NCI-H510A treated with DMSO at 0.1 percent for 48 hours (cell line): ENCODE data around the gene ATF1.
"Not testable (repeated sequence)": the region's sequence is repeated elsewhere in the genome, so short reads cannot be mapped to it uniquely, and the experiment has no call there.

Experiments used
- DNase-seq: peaks from one replicate; lab custom pipeline; 2025; lab: John Stamatoyannopoulos, UW

ATF1 gene

GRCh38 chr12:50753232-50753769, 10.6 kb upstream of the ATF1 start:
- no peak for DNase-seq

- no peak for DNase-seq
These were observed 589 bp downstream of the ATF1 start for GRCh38 chr12:50764286-50765094.

GRCh38 chr12:50765095-50765911, 1.4 kb downstream of the ATF1 start:
- peak; percentile 25 for DNase-seq

GRCh38 chr12:50768391-50768790, 4.5 kb downstream of the ATF1 start:
- no peak for DNase-seq

- DNase-seq = not testable (repeated sequence)
These were observed 4.9 kb downstream of the ATF1 start for GRCh38 chr12:50768813-50769212.

- no peak for DNase-seq
These were observed 7.5 kb downstream of the ATF1 start for GRCh38 chr12:50771409-50771808.

- no peak for DNase-seq
These were observed 8.6 kb downstream of the ATF1 start for GRCh38 chr12:50772470-50772869.

- no peak for DNase-seq
These were observed 9.0 kb downstream of the ATF1 start for GRCh38 chr12:50772877-50773276.

- no peak for DNase-seq
These were observed 11.3 kb downstream of the ATF1 start for GRCh38 chr12:50775251-50775650.

- DNase-seq = no peak
These were observed 13.1 kb downstream of the ATF1 start for GRCh38 chr12:50776749-50777728.

- DNase-seq = no peak
These were observed 15.0 kb downstream of the ATF1 start for GRCh38 chr12:50778663-50779590.

- DNase-seq = no peak
These were observed 16.1 kb downstream of the ATF1 start for GRCh38 chr12:50780013-50780412.

GRCh38 chr12:50784501-50784900, 20.6 kb downstream of the ATF1 start:
- DNase-seq = no peak

- no peak for DNase-seq
These were observed 21.6 kb downstream of the ATF1 start for GRCh38 chr12:50785406-50786001.

GRCh38 chr12:50786498-50787231, 22.8 kb downstream of the ATF1 start:
- no peak for DNase-seq

- DNase-seq = no peak
These were observed 23.7 kb downstream of the ATF1 start for GRCh38 chr12:50787618-50788017.

GRCh38 chr12:50788561-50788960, 24.7 kb downstream of the ATF1 start:
- no peak for DNase-seq

GRCh38 chr12:50790081-50790480, 26.2 kb downstream of the ATF1 start:
- DNase-seq = no peak

GRCh38 chr12:50799908-50800307, 36.0 kb downstream of the ATF1 start:
- no peak for DNase-seq
